Activated T-cell treated with anti-CD3 and anti-CD28 coated beads for 48 hours (primary cell): ENCODE results near the gene PKDCC.

Experiments
- DNase-seq: peaks from one replicate; pipeline ENCODE4 v3.0.0-alpha.2; 2020; ENCODE audit warnings: low read depth

The PKDCC gene

GRCh38 chr2:42047488-42048298 is at the start of gene PKDCC:
TSS of gene PKDCC (plus strand) at chr2:42048021. CDS start at chr2:42048200, 179 bp downstream.
- DNase-seq: no peak

GRCh38 chr2:41998186-41999127 is 49.4 kb upstream of the PKDCC start:
- DNase-seq: no peak

GRCh38 chr2:41999128-41999480 is 48.7 kb upstream of the PKDCC start:
- DNase-seq: no peak

- no peak for DNase-seq
These were observed 48.1 kb upstream of the PKDCC start for GRCh38 chr2:41999592-42000281.

- no peak for DNase-seq
These were observed 46.1 kb upstream of the PKDCC start for GRCh38 chr2:42001711-42002201.

- DNase-seq: no peak
These were observed 40.3 kb upstream of the PKDCC start for GRCh38 chr2:42007551-42007950.

GRCh38 chr2:42008241-42008921 is 39.4 kb upstream of the PKDCC start:
- DNase-seq: no peak

GRCh38 chr2:42009657-42010580 is 37.9 kb upstream of the PKDCC start:
- peak; percentile 13 for DNase-seq

GRCh38 chr2:42010743-42011298 is 37.0 kb upstream of the PKDCC start:
- no peak for DNase-seq

GRCh38 chr2:42012137-42012536 is 35.7 kb upstream of the PKDCC start:
- DNase-seq: no peak

GRCh38 chr2:42012651-42013050 is 35.2 kb upstream of the PKDCC start:
- no peak for DNase-seq

GRCh38 chr2:42013409-42013808 is 34.4 kb upstream of the PKDCC start:
- no peak for DNase-seq

- DNase-seq: no peak
These were observed 26.4 kb upstream of the PKDCC start for GRCh38 chr2:42021464-42021863.

- DNase-seq: no peak
These were observed 22.7 kb upstream of the PKDCC start for GRCh38 chr2:42025151-42025582.

- no peak for DNase-seq
These were observed 21.5 kb upstream of the PKDCC start for GRCh38 chr2:42026272-42026671.

GRCh38 chr2:42028571-42029148 is 19.2 kb upstream of the PKDCC start:
- DNase-seq: no peak

- no peak for DNase-seq
These were observed 18.6 kb upstream of the PKDCC start for GRCh38 chr2:42029171-42029570.

GRCh38 chr2:42029639-42030199 is 18.1 kb upstream of the PKDCC start:
- no peak for DNase-seq

GRCh38 chr2:42030200-42030759 is 17.5 kb upstream of the PKDCC start:
- no peak for DNase-seq
